ENCODE measurements around the gene MED29. TPM values are rescaled to one million over a fixed set of nuclear protein-coding genes. Genes with fewer than 3 reads are reported as not detected.

Gene MED29
- total and polyA plus RNA-seq, 2 of the 13 experiments (the other 11 are each of a cell fraction or from before 2014, with no cell fraction given) = 14.0 to 19.7 TPM

DNA sequence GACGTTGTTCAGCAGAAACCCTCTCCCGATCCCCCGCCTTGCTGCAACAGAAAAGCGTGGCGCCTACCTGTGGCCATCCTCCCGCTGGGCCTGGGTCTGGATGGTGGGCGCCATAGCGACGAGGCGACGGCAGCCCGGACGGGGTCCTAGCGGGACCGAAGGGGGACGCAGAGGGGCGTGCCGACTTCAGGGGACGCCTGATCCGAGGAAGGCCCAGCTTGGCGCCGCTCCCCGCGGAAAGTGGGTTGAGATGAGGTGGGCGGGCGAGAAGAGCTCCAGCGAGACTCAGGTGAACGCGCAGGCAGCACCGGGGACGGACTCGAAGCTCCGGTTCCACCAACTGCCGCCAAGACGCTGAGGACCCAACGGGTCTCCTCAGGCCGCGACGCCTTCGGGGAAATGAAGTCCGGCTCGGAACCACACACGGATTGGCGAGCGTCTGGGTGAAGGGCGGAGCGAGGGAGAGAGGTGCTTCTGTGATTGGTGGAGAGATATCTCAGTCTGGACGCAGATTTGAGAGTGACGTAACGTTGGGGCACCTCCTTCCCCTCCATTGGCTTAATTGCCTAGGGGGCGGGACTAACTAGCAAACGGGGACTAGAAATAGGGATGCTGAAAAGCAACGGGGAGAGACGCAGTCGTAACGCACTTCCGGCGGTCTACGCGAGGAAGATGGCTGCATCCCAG is at the start of gene MED29, which contains the start of gene PAF1 (continued):
- TF ChIP-seq, protein P1, sequence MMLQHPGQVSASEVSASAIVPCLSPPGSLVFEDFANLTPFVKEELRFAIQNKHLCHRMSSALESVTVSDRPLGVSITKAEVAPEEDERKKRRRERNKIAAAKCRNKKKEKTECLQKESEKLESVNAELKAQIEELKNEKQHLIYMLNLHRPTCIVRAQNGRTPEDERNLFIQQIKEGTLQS (CRISPR knock-in tag; IDR thresholded peaks at IDR 0.05) = no peak
- no peak; the same call in 1 of the 2 replicates for TF ChIP-seq ETV5 (CRISPR knock-in tag; IDR thresholded peaks at IDR 0.05; ENCODE audit: borderline replicate concordance)
- TF ChIP-seq, protein P2, sequence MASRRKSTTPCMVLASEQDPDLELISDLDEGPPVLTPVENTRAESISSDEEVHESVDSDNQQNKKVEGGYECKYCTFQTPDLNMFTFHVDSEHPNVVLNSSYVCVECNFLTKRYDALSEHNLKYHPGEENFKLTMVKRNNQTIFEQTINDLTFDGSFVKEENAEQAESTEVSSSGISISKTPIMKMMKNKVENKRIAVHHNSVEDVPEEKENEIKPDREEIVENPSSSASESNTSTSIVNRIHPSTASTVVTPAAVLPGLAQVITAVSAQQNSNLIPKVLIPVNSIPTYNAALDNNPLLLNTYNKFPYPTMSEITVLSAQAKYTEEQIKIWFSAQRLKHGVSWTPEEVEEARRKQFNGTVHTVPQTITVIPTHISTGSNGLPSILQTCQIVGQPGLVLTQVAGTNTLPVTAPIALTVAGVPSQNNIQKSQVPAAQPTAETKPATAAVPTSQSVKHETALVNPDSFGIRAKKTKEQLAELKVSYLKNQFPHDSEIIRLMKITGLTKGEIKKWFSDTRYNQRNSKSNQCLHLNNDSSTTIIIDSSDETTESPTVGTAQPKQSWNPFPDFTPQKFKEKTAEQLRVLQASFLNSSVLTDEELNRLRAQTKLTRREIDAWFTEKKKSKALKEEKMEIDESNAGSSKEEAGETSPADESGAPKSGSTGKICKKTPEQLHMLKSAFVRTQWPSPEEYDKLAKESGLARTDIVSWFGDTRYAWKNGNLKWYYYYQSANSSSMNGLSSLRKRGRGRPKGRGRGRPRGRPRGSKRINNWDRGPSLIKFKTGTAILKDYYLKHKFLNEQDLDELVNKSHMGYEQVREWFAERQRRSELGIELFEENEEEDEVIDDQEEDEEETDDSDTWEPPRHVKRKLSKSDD (CRISPR knock-in tag; IDR thresholded peaks at IDR 0.05; ENCODE audit: low read depth) = peak; percentile 91; the same call in 1 of the 2 replicates
- no peak for TF ChIP-seq ZNF30 (CRISPR knock-in tag; IDR thresholded peaks at IDR 0.05)
- peak; percentile 80; the same call in 1 of the 2 replicates for TF ChIP-seq ZNF230 (CRISPR knock-in tag; IDR thresholded peaks at IDR 0.05)
- peak; percentile 91 for TF ChIP-seq ZNF761 (CRISPR knock-in tag; conservative IDR thresholded peaks at IDR 0.05)
- TF ChIP-seq ZNF547 (CRISPR knock-in tag; IDR thresholded peaks at IDR 0.05) = peak; percentile 61
- TF ChIP-seq SALL1 (CRISPR knock-in tag; IDR thresholded peaks at IDR 0.05) = peak; percentile 59
- peak; percentile 82; the same call in 1 of the 2 replicates for TF ChIP-seq ZNF318 (CRISPR knock-in tag; IDR thresholded peaks at IDR 0.05)
- peak; percentile 44; the same call in 1 of the 2 replicates for TF ChIP-seq GATAD2A (CRISPR knock-in tag; IDR thresholded peaks at IDR 0.05)
- peak; percentile 37; the same call in 1 of the 2 replicates for TF ChIP-seq ZFP90 (CRISPR knock-in tag; IDR thresholded peaks at IDR 0.05; ENCODE audit: borderline replicate concordance)
- TF ChIP-seq NFYC (CRISPR knock-in tag; IDR thresholded peaks at IDR 0.05) = peak; percentile 97
- TF ChIP-seq, protein P3, sequence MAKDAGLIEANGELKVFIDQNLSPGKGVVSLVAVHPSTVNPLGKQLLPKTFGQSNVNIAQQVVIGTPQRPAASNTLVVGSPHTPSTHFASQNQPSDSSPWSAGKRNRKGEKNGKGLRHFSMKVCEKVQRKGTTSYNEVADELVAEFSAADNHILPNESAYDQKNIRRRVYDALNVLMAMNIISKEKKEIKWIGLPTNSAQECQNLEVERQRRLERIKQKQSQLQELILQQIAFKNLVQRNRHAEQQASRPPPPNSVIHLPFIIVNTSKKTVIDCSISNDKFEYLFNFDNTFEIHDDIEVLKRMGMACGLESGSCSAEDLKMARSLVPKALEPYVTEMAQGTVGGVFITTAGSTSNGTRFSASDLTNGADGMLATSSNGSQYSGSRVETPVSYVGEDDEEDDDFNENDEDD (CRISPR knock-in tag; IDR thresholded peaks at IDR 0.05; ENCODE audit: borderline replicate concordance) = peak; percentile 74; the same call in 1 of the 2 replicates
- TF ChIP-seq ZNF878 (CRISPR knock-in tag; IDR thresholded peaks at IDR 0.05) = 0 out of 2 replicates have a peak, but pooled peaks have one; percentile 20
- no peak for TF ChIP-seq SNAPC2 (CRISPR knock-in tag; IDR thresholded peaks at IDR 0.05)
- TF ChIP-seq, protein P4, sequence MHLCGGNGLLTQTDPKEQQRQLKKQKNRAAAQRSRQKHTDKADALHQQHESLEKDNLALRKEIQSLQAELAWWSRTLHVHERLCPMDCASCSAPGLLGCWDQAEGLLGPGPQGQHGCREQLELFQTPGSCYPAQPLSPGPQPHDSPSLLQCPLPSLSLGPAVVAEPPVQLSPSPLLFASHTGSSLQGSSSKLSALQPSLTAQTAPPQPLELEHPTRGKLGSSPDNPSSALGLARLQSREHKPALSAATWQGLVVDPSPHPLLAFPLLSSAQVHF (CRISPR knock-in tag; IDR thresholded peaks at IDR 0.05) = no peak

Measured in HepG2 (cell line).